Islet precursor cell (in vitro differentiated cells): ENCODE measurements around the gene PPM1G.
"Not testable (repeated sequence)": the region's sequence is repeated elsewhere in the genome, so short reads cannot be mapped to it uniquely, and the experiment has no call there.

Source experiments
- DNase-seq: peaks from one replicate; pipeline ENCODE4 v3.0.0-alpha.2; 2018

PPM1G gene

GRCh38 chr2:27372937-27373336 lies 36.5 kb downstream of the PPM1G start:
- DNase-seq = no peak

DNA sequence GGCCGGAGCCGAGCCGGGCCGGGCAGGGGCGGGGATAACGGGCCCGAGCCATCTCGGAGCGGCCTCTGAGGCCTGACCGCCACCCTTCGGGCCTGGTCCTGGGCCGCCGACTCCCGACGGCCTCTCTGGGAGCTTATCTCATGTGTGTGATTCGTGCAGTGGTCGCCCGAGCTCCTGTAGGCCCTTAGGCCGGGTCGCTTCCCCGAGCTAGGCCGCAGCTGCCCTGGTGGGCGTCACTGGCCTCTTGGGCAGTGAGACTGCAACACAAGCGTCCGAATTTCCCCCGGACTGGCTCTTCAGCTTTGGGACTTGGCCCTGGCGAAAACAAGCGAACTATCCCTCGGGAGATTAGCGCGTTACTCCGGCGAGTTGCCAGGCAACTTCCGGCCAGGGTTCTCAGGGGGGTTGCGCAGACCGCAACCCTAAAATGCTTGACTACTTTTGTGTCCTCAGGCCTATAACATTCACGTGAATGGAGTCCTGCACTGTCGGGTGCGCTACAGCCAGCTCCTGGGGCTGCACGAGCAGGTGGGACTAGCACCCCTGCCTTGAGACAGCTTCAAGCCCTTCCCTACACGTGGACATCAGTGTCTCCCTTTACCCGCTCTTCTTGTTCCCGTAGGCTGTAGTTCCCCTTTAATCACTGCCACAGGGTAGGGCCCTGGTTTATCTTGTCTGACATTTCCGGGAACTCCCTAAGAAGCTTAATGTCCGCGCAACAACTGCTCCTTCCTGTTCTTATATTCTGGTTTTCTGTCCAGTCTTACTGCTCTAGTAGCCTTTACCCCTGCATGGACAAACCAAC lies 38.4 kb downstream of the PPM1G start:
- DNase-seq = no peak

DNA sequence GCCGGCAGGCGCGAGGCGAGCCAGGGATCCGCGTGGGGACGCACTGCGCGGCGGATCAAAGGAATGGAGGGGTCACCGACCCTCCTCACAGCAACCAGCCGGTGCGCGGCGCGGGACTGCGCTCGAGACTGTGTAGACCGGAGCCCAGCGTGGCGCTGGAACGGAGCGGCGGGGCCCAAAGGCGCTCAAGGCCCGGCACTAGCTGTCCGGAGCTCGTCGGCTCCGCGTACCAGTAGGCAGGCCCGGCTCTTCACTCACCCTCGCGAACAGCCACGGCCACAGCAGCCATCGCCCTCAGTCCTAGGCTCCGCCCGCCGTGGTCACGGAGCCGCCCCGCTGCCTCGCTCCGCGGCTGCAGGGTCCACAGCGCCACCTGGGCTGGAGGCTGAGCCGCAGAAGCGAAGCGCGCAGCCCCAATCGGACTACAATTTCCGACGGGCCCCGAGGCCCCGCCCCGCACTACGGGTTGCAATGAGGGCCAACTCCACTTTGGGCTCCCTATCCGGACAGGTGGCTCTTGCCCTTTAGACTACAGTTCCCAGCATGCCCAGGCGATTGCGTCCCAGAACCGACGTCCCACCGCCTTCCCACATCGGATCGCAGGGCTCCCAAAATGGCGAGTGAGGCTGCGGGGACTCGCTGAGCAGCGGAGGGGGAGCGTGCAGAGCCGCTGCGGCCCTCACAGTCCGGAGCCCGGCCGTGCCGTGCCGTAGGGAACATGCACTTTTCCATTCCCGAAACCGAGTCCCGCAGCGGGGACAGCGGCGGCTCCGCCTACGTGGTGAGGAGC lies 39.2 kb downstream of the PPM1G start, which contains the start of the genes EIF2B4 and SNX17:
Gene EIF2B4 (minus strand): TSS at position 313 of the 790 bp plus-strand sequence. CDS start 24 bp downstream, at position 289.
Gene SNX17 (plus strand): TSS at position 591 of the 790 bp plus-strand sequence. CDS start 128 bp downstream, at position 719.
- peak; percentile 100 for DNase-seq

DNA sequence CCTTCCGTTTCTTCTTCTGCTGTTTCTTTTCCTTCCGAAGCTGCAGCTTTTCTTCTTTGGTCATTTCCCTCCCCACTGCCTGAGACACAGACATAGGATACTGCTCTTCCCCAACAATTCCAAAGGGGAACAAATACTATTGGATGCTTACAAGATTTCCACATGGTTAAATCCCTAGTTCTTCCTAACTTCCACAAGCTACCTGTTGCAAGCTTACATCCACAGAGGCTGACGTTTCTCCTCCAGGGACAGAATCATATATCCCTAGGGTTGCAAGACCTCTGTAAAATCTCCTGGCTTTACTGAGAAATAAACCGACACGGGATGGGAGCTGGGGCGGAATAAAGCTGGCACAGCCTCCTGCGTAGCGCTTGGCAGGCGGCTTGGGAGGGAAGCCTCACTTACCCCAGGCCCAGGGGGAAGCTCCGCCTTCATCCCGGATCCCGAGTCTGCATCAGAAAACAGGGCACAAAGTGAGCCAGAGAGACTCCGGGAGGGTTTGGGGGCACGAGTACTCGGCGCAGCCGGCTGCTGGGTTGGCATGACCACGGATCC lies 39.8 kb downstream of the PPM1G start:
- no peak for DNase-seq

DNA sequence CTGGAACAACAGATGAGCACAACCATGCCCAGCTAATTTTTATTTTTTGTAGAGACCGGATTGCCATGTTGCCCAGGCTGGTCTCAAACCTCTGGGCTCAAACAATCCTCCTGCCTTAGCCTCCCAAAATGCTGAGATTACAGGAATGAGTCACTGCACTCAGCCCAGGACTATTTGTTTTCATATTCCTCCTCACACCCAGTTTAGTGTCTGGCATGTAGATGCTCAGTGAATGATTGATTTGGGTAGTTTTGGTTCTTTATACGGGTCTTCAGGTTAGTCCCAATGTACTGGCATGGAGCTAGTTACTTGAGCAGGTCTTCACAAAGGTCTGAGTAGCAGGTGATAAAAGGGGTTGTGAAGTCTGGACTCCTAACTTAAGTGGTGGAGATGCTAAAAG lies 45.5 kb downstream of the PPM1G start:
- no peak for DNase-seq

GRCh38 chr2:27362678-27363420 lies 46.5 kb downstream of the PPM1G start:
- DNase-seq = no peak

DNA sequence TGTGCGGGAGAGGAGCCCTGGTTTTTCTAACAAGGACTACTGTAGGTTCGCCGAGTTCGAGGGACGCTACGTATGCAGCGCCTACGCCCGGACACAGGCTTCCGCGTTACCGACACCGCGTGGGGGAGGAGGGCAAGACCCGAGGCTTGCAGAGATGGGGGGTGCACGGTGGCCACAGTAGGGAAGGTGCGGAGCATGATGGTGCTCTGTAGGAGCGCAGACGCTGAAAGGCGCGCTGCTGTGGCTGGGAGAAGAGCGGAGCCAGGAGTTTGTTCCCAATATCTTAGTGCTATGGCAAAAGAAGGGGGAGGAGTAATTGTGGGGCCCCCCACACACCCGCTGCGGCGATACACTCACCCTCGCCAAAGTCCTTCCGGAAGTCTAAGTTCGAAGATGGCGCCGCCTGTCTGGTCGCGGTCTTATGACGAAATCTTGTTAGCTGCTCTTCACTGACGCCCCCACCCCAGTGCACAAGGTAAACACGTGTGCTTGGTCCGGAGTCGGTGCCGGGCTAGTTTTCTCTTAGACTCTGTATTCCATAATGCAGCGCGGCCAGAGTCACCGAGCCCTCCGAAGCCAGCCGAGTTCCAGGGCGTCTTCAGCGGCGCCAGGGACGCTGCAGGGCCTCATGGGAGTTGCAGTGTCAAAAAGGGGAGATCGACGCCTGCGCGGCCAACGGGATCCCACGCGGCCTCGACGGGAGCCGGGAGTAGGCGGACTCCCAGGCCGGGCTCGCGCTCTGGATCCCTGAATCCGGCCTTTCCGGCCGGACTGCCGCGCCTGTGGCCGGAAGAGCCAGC lies 52.8 kb downstream of the PPM1G start, which contains the start of gene GTF3C2:
Gene GTF3C2 (minus strand): TSS at position 383 of the 800 bp plus-strand sequence. CDS start 13,210 bp downstream, outside the sequence.
- DNase-seq = peak; percentile 99

DNA sequence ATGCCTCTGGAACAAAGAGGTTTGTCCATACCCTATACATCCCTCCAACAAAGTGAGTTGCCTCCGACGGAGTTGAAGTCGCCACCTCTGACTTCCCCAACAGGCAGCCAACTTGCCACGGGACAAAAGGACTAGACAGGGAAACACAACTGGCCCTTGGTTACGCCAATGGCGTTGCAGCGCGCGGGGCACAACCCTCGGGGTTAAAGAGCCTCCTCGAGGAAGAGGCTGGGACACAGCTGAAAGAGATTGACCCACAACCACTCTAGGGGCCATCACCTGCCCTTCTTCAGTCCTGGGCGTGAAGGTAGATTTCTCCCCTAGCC lies 53.4 kb downstream of the PPM1G start:
- peak; percentile 85 for DNase-seq

DNA sequence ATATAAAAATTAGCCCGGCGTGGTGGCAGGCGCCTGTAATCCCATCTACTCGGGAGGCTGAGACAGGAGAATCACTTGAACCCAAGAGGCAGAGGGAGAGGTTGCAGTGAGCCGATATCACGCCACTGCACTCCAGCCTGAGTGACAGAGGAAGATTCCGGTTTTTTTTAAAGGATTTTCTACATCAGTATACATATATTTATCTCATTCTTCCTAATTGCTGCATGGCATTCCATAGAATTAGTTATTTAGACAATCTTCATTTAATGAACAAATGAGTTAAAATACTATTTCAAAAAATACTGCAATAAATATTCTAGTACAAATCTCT lies 54.8 kb downstream of the PPM1G start:
- DNase-seq = no peak

GRCh38 chr2:27353762-27354596 lies 55.4 kb downstream of the PPM1G start:
- DNase-seq = no peak

- not testable (repeated sequence) for DNase-seq
These were observed 56.0 kb downstream of the PPM1G start for GRCh38 chr2:27353386-27353761.

DNA sequence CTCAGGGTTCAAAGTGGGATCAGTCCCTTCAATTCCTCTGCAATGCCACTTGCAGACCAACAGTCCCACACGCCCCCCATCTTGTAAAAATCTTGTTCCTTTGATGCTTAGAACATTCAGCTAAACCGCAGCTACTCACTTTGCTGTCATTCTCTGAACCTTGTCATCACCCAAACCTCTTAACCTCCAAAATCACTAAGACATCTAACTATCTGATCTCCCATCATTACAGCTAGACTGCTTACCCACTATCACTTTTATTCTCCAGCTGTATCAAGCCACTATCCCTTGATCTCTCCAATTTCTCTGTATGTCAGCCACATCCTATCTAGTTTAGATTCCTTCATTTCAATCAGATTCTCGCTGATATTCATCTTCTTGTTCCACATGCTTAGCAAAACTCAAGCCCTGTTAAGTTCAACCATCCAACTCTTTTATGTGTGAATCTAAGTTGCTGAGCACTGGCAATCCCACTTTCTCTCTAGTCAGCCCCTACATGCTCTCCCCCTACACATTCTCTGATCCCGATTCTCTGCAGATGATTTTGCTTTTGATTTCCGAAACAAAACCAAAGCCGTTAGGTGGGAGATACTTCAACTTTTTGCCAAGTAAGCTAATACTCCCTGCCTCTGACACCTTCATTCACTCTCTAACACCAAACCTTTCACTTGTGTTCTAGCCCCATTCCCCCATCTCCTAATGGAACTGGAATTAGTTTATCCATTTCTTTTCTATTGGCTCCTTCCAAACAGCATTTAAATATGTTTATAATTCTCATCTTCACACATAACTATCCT lies 57.4 kb downstream of the PPM1G start:
- DNase-seq = no peak

GRCh38 chr2:27350106-27350693 lies 59.2 kb downstream of the PPM1G start:
- DNase-seq = no peak

- no peak for DNase-seq
These were observed 61.8 kb downstream of the PPM1G start for GRCh38 chr2:27347641-27348040.

GRCh38 chr2:27336173-27336572 lies 73.2 kb downstream of the PPM1G start:
- no peak for DNase-seq

GRCh38 chr2:27335311-27335710 lies 74.1 kb downstream of the PPM1G start:
- DNase-seq = no peak
